Activated CD4-positive, CD25-positive, alpha-beta regulatory T cell (primary cell): ENCODE measurements around the gene GNLY.

ENCODE experiments used
- DNase-seq, 4 experiments: peaks; one replicate each; lab custom pipeline; 2025; lab: John Stamatoyannopoulos, UW

The GNLY gene

DNA sequence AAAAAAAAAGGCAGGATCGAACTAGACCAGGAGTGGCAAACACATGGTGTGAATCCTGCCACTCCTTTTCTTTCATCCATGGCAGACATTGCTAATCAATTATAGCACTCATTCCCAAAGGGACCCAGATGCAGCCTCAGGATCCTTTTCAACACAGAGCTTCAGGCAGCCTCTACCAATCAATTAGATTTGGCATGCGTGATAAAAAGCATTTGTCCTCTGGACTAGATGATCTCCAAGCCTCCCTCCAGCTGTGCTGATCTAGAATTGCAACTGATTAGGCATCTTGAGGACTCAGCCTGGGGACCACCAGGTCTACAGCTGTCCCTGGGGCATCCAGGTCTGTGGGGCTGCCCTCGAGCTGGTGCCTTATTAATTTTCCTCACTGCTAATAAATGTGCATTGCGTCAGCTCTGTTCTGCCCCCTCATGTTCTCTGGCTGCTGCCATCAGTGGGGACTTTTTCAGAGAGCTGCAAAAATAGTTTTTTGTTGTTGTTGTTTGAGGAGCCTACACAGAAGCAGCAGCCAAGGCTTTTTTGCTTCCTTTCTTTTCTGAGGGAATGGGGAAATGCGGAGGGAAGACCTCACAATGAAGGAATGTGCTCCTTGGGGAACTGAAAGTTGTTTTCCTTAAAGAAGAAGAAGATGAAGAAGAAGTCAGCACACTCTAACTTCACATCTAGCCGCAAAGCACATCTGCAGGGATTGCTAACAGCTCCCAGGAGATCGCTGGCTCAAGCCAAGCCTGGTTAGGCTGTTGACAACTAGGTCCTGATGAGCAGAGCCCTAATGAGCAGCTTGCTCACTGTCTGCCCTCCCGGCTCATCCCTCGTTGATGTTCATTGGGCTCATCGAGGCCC lies 50.8 kb downstream of the GNLY start:
- DNase-seq, result no peak

GRCh38 chr2:85745619-85746018 lies 51.5 kb downstream of the GNLY start:
- no peak for DNase-seq

DNA sequence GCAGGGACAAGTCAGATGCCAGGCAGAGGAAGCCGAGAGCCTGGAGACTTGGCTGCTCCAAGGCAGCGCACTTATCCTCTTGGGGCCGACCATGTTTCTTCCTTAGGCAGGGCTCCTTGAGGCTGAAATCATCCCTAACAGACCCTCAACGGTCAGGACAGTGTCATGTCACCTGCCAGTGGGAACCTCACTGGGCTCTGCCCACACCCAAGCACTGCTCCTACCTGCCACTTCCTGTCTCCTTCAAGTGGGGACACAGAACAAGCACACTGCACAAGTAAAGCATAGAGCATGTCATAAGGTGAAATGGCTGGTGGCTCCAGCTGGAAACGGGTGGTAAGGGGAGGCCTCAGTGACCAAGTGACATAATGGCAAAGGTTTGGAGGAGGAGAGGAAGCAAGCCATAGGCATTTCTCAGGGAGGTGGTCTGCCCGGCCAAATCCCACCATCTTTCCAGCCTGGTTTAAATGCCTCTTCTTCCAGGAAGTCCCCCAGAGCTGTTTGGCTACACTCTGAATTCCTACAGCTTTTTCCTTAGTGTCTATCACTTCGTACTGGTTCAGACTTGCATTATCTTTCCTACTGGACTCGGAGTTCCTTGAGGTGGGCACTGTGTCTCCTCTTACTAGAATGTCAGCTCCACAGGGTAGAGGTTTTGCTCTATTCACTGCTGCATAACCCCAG lies 52.3 kb downstream of the GNLY start:
- no peak for DNase-seq

DNA sequence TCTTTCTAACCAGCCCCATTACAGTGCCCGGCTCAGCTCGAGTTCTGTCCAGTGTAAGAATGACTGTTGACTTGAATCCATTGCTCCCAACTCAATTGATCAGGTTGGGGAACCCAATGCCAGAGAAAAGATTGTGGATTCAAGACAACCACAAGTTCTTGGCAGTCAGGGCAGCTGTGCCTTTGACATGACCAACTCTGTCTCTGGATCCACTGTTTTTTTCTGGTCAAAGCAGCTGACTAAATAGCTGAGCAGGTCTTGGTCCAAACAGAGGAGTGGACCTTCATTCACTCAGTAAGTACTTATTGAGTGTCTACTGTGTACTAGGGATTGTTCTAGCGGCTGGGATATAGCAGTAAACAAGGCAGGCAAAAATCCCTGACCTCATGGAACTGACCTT lies 53.3 kb downstream of the GNLY start:
- no peak for DNase-seq

DNA sequence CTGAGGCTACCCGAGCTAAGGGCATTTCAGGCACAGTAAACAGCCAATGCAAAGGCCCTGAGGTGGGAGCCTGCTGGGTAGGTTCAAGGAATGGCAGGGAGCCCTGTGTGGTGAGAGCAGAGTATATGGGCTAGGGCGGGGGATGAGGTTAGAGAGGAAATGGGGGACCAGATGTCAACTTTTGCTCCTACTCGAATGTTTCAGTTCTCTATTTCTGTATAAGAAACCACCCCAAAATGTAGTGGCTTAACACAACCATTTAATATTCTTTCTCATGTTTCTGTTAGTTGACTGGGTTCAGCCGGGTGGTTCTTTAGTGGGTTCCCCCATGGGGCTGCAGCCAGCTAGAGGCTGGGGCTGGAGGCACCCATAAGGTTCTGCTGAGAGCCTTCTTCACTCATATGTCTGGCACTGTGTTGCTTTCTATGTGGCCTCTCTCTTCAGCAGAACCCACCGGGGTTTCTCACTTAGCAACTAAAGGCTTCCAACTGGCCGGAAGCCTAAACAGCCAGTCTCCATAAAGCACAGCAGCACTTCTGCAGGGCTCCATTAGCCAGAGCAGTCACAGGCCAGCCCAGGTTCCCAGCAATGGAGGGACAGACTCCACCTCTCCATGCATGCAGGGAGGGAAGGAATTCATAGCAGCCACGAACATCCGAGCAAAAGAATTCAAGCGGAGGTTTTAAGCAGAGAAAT lies 54.0 kb downstream of the GNLY start:
- no peak for DNase-seq
